MM.1S (cell line): ENCODE results near the gene TM9SF2.

Experiments used
- CTCF ChIP-seq: fragments of 300-600 bp; sonication (generic); IDR thresholded peaks from 2 replicates; pipeline ENCODE4 v1.5.1; 2016; ENCODE audit warnings: antibody characterized with exemption, low read length, mixed read lengths
- EZH2 ChIP-seq: fragments of 300-600 bp; sonication (generic); optimal IDR thresholded peaks from 2 replicates; pipeline ENCODE3; 2017; ENCODE audit warnings: low read depth, mild to moderate bottlenecking, antibody characterized with exemption, low read length, mixed read lengths

- TF ChIP-seq EZH2 = no peak
- TF ChIP-seq CTCF = no peak
Observed at GRCh38 chr13:99495466-99496183, 5.6 kb upstream of the TM9SF2 start.
